ENCODE data around the gene FAM25G. TPM values are rescaled to one million over a fixed set of nuclear protein-coding genes. Genes with fewer than 3 reads are reported as not detected.

FAM25G gene
- not detected in 2 replicates for total RNA-seq

GRCh38 chr10:47491600-47491999 lies at the start of gene FAM25G:
TSS of gene FAM25G (minus strand) at chr10:47491700. CDS start at chr10:47491674, 26 bp downstream.

GRCh38 chr10:47523475-47523874 lies 32.0 kb upstream of the FAM25G start, which contains the start of gene AGAP9:
TSS of gene AGAP9 (minus strand) at chr10:47523638. CDS start at chr10:47523526, 112 bp downstream.

GRCh38 chr10:47483923-47484322 lies 7.6 kb downstream of the FAM25G start, which contains the start of gene ANXA8:
TSS of gene ANXA8 (minus strand) at chr10:47484115. CDS start at chr10:47483933, 182 bp downstream.

Other genes starting within 250 kb of the FAM25G start
- 0.11 and 0.12 TPM in 2 replicates for gene GDF10, start 191.5 kb downstream of the FAM25G start, total RNA-seq
- not detected in 2 replicates for gene GDF2, start 169.2 kb downstream of the FAM25G start, total RNA-seq
- not detected in 2 replicates for gene RBP3, start 143.3 kb downstream of the FAM25G start, total RNA-seq
- under 0.01 TPM in 2 replicates for gene ZNF488, start 107.4 kb downstream of the FAM25G start, total RNA-seq
- 0.12 and 0.22 TPM in 2 replicates for gene ANXA8, start 7.6 kb downstream of the FAM25G start, total RNA-seq
- 2.6 and 4.0 TPM in 2 replicates for gene AGAP9, start 31.9 kb upstream of the FAM25G start, total RNA-seq